Parathyroid adenoma (tissue), 2 donors: ENCODE data around the gene GPC1.

Experiments used
- H2AFZ ChIP-seq: fragments of 300-600 bp; sonication (generic); one replicate; pipeline ENCODE4 v1.7.0; 2017; ENCODE audit warnings: antibody characterized with exemption, mild to moderate bottlenecking
- H3K27ac ChIP-seq: fragments of 300-600 bp; sonication (generic); one replicate; pipeline ENCODE4 v1.7.0; 2017
- H3K27me3 ChIP-seq: fragments of 300-600 bp; sonication (generic); one replicate; pipeline ENCODE4 v1.7.0; 2017; ENCODE audit warnings: low read length; ENCODE audit not compliant: control insufficient read depth, insufficient read depth
- H3K36me3 ChIP-seq: fragments of 300-600 bp; sonication (generic); one replicate; pipeline ENCODE4 v1.7.0; 2017; ENCODE audit warnings: low read length; ENCODE audit not compliant: control insufficient read depth, insufficient read depth
- H3K4me1 ChIP-seq: fragments of 300-600 bp; sonication (generic); one replicate; pipeline ENCODE4 v1.7.0; 2017; ENCODE audit warnings: control low read depth
- H3K4me2 ChIP-seq: fragments of 300-600 bp; sonication (generic); one replicate; pipeline ENCODE4 v1.7.0; 2017; ENCODE audit warnings: low read length
- H3K4me3 ChIP-seq: fragments of 300-600 bp; sonication (generic); one replicate; pipeline ENCODE4 v1.7.0; 2017; ENCODE audit warnings: low read depth, low read length
- H3K79me2 ChIP-seq: fragments of 300-600 bp; sonication (generic); one replicate; pipeline ENCODE4 v1.7.0; 2017; ENCODE audit warnings: control low read depth
- H3K9ac ChIP-seq: fragments of 300-600 bp; sonication (generic); one replicate; pipeline ENCODE4 v1.7.0; 2017; ENCODE audit warnings: mild to moderate bottlenecking
- H3K9me3 ChIP-seq: fragments of 300-600 bp; sonication (generic); one replicate; pipeline ENCODE4 v1.7.0; 2017; ENCODE audit warnings: low read length; ENCODE audit not compliant: control insufficient read depth
- CTCF ChIP-seq: fragments of 300-600 bp; sonication (generic); IDR thresholded peaks from one replicate; pipeline ENCODE4 v1.7.0; 2017; ENCODE audit warnings: antibody characterized with exemption, mild to moderate bottlenecking
- donor health status: primary hyperparathyroidism.

GPC1 gene

DNA sequence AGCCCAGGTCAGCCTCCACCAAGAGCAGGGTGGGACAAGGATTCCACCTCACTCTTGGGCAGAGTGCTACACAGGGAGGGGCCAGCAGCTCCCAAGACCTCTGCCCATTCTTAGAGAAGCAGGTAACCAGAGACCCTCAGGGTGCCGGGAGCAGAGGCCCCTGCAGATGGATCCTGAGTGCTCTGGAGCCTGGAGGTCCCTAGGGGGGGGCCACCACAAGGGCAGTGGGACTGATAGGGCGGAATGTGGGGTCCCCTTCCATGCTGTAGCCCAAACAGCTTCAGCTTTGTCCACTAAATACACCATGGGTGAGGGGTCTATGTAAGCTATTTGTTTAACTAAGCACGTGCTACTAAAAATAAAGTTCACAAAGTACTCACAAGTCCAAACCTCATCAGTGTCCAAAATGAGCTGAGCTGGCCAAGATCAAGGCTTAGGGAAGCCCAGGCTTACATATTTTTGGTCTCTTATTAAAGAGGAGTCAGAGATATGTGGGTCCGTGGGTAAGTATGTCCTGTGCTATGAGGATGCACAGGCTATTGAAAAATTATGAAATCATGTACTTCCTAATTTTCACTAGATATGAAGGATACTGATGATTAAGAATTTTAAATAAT, 21.5 kb upstream of the GPC1 start:
- Histone ChIP-seq H3K27me3 (no peaks in the 10 kb centered on the region), H3K79me2 (no peaks in the 10 kb centered on the region), H3K4me3 (no peak overlapping the region), H3K27ac (no peak overlapping the region), H3K4me2 (no peak overlapping the region), H3K9ac (no peak overlapping the region), H2AFZ (no peak overlapping the region), H3K36me3 (no peaks in the 10 kb centered on the region), H3K4me1 (no peaks in the 10 kb centered on the region), H3K9me3 (no peaks in the 10 kb centered on the region)
- TF ChIP-seq CTCF, result no peak

- H3K27me3 ChIP-seq, result no peaks in the 10 kb centered on the region
- H3K79me2 ChIP-seq, result no peaks in the 10 kb centered on the region
- no peak overlapping the region for H3K27ac ChIP-seq
- H3K4me1 ChIP-seq, result no peaks in the 10 kb centered on the region
- H2AFZ ChIP-seq, result no peak overlapping the region
- H3K9me3 ChIP-seq, result no peaks in the 10 kb centered on the region
- TF ChIP-seq CTCF, result no peak
- H3K9ac ChIP-seq, result no peak overlapping the region
- H3K4me3 ChIP-seq, result no peak overlapping the region
- no peak overlapping the region for H3K4me2 ChIP-seq
- H3K36me3 ChIP-seq, result no peaks in the 10 kb centered on the region
Observed at GRCh38 chr2:240416821-240417220, 18.6 kb upstream of the GPC1 start.

- no peak for TF ChIP-seq CTCF
- Histone ChIP-seq H3K4me3 (no peak overlapping the region), H3K9me3 (no peaks in the 10 kb centered on the region), H3K27me3 (no peaks in the 10 kb centered on the region), H3K36me3 (no peaks in the 10 kb centered on the region), H3K9ac (no peak overlapping the region), H3K27ac (no peak overlapping the region), H2AFZ (no peak overlapping the region), H3K79me2 (no peaks in the 10 kb centered on the region), H3K4me1 (no peaks in the 10 kb centered on the region), H3K4me2 (no peak overlapping the region)
Observed at GRCh38 chr2:240418311-240418710, 17.2 kb upstream of the GPC1 start.

DNA sequence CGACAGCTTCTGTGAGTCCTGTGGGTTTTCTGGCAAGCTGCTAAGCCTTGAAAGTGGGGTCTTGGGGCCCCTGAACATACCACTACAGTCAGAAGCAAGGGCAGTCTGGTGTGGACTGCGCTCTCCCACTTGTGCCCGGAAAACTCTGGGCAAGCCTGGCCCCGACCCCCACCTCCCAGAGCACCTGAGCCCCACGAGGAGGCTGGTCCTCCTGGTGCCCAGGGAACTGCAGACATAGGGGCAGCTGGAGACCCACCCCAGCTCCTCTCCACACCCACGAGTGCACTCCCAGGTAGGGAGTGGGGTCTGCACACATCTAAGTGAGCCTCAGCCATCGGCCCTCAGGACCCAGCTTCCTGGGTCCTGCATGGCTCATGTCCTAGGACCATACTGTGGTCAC, 16.2 kb upstream of the GPC1 start:
- no peak overlapping the region for H3K27ac ChIP-seq
- no peak for TF ChIP-seq CTCF
- no peaks in the 10 kb centered on the region for H3K36me3 ChIP-seq
- H3K4me1 ChIP-seq, result no peaks in the 10 kb centered on the region
- H3K79me2 ChIP-seq, result no peaks in the 10 kb centered on the region
- H3K9me3 ChIP-seq, result no peaks in the 10 kb centered on the region
- H3K4me2 ChIP-seq, result no peak overlapping the region
- no peaks in the 10 kb centered on the region for H3K27me3 ChIP-seq
- H2AFZ ChIP-seq, result no peak overlapping the region
- H3K4me3 ChIP-seq, result no peak overlapping the region
- no peak overlapping the region for H3K9ac ChIP-seq

DNA sequence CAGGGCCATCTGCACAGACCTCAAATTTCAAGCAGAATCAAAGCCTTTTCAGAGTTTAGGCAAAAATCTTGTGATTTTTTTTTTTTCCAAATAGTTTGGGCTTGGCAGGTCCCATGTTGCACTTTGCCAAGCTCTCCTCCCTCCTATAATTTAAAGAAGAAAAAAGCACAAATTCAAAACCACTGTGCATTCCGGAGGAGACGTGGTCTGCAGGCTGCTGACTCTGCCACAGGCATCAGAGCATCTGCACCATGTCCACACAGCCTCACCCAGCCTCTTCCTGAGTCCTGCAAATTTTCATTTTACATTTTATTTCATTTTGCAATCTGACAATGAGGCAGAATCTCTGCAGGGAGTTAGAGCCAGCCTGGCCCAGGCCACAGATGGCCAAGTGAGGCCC, 15.7 kb upstream of the GPC1 start:
- no peak overlapping the region for H3K27ac ChIP-seq
- H3K4me2 ChIP-seq, result no peak overlapping the region
- no peaks in the 10 kb centered on the region for H3K79me2 ChIP-seq
- H3K36me3 ChIP-seq, result no peaks in the 10 kb centered on the region
- H3K9me3 ChIP-seq, result no peaks in the 10 kb centered on the region
- H2AFZ ChIP-seq, result no peak overlapping the region
- TF ChIP-seq CTCF, result no peak
- H3K4me1 ChIP-seq, result no peaks in the 10 kb centered on the region
- H3K9ac ChIP-seq, result no peak overlapping the region
- H3K27me3 ChIP-seq, result no peaks in the 10 kb centered on the region
- H3K4me3 ChIP-seq, result no peak overlapping the region
